GM12878 (cell line): Measurements from ENCODE around the gene RAPGEF1. TPM values are rescaled to one million over a fixed set of nuclear protein-coding genes. Genes with fewer than 3 reads are reported as not detected.

Source experiments
- BHLHE40 ChIP-seq, 2 experiments: fragments of 450-650 bp in 1 of 2; IDR thresholded peaks; 2 replicates each; pipeline ENCODE4 v1.6.1; 2011 to 2017; ENCODE audit warnings: low read depth in 2 of 2, borderline replicate concordance in 1 of 2, improper control_type of control experiment in 1 of 2, low read length in 1 of 2, mild to moderate bottlenecking in 1 of 2
- CBFB ChIP-seq: IDR thresholded peaks from 2 replicates; pipeline ENCODE4 v1.6.1; 2016; ENCODE audit warnings: antibody characterized with exemption, low read depth
- CEBPB ChIP-seq, 2 experiments: fragments of 150-350 bp in 1 of 2; IDR thresholded peaks; 2 replicates each; pipeline ENCODE4 v1.6.1; 2012 to 2014; ENCODE audit warnings: low read depth in 2 of 2, low read length in 2 of 2, borderline replicate concordance in 1 of 2, inconsistent platforms in 1 of 2
- EGR1 ChIP-seq, 2 experiments: IDR thresholded peaks; 1 replicate in 1 of 2; 2 replicates in 1 of 2; pipeline ENCODE4 v1.6.1; 2011 to 2012; ENCODE audit warnings: low read depth in 2 of 2, low read length in 2 of 2, borderline replicate concordance in 1 of 2, mild to moderate bottlenecking in 1 of 2, moderate library complexity in 1 of 2
- ESRRA ChIP-seq: IDR thresholded peaks from 2 replicates; pipeline ENCODE4 v1.6.1; 2012; ENCODE audit warnings: mild to moderate bottlenecking, low read length, improper control_type of control experiment
- HCFC1 ChIP-seq: fragments of 150-350 bp; IDR thresholded peaks from 2 replicates; pipeline ENCODE4 v1.6.1; 2014; ENCODE audit warnings: low read length
- IKZF1 ChIP-seq: fragments of 450-650 bp; conservative IDR thresholded peaks from 2 replicates; pipeline ENCODE4 v1.6.1; 2017; ENCODE audit warnings: antibody characterized with exemption, mild to moderate bottlenecking
- KLF5 ChIP-seq: fragments of 450-650 bp; IDR thresholded peaks from 2 replicates; pipeline ENCODE4 v1.6.1; 2014; ENCODE audit warnings: mild to moderate bottlenecking; ENCODE audit not compliant: partially characterized antibody
- SP1 ChIP-seq: IDR thresholded peaks from one replicate; pipeline ENCODE4 v1.6.1; 2011; ENCODE audit warnings: low read depth, low read length
- SREBF2 ChIP-seq: IDR thresholded peaks from 2 replicates; pipeline ENCODE4 v1.6.1; 2012; ENCODE audit warnings: mild to moderate bottlenecking, low read length
- ZBED1 ChIP-seq: IDR thresholded peaks from 2 replicates; pipeline ENCODE4 v1.6.1; 2016; ENCODE audit warnings: borderline replicate concordance
- ZNF207 ChIP-seq: fragments of 450-650 bp; IDR thresholded peaks from 2 replicates; pipeline ENCODE4 v1.6.1; 2014; ENCODE audit warnings: antibody characterized with exemption, mild to moderate bottlenecking, borderline replicate concordance
- ZNF274 ChIP-seq: IDR thresholded peaks from one replicate; pipeline ENCODE4 v1.8.0; 2011; ENCODE audit not compliant: insufficient read length, insufficient read depth
- ZSCAN29 ChIP-seq: fragments of 450-650 bp; IDR thresholded peaks from 2 replicates; pipeline ENCODE4 v1.6.1; 2017; ENCODE audit warnings: mild to moderate bottlenecking, moderate library complexity
- polyA plus RNA-seq, 11 experiments: library from polyadenylated mRNA; depleted of rRNA in 4 of 11; unstranded in 6 of 11; stranded (reverse) in 5 of 11; fragments of >200 nt; fragmentation: Nextera tagmentation in 4 of 11; fragmentation: Illumina TruSeq in 1 of 11; extraction: Ambion mirVana in 4 of 11; extraction: Trizol in 1 of 11; gene quantifications; 1 replicate in 1 of 11; 2 replicates in 10 of 11; pipeline versions ENCODE4 v1.2.1 to v1.2.3, GENCODE V29; 2011 to 2016; ENCODE audit warnings: inconsistent platforms in 2 of 11, missing spikeins in 2 of 11, low read depth in 1 of 11
- total RNA-seq, 4 experiments: library from RNA; depleted of rRNA in 3 of 4; stranded (reverse); fragments of >200 nt in 3 of 4; fragmentation: Illumina TruSeq in 1 of 4; extraction: Trizol in 1 of 4; gene quantifications; 2 replicates each; pipeline versions ENCODE4 v1.2.1 to v1.2.3, GENCODE V29; 2013 to 2021
- TF ChIP-seq, protein P1 (sequence below): fragments of 450-650 bp; formaldehyde crosslinking; IDR thresholded peaks from 2 replicates; pipeline ENCODE4 v1.4.0; 2020; ENCODE audit warnings: mild to moderate bottlenecking, moderate library complexity
- TF ChIP-seq, protein P2 (sequence below): IDR thresholded peaks from 2 replicates; pipeline ENCODE4 v1.6.1; 2011; ENCODE audit warnings: borderline replicate concordance, low read depth, mild to moderate bottlenecking, moderate library complexity, low read length; ENCODE audit not compliant: insufficient read depth, poor library complexity, severe bottlenecking
- TF ChIP-seq, protein P3 (sequence below): fragments of 450-650 bp; conservative IDR thresholded peaks from 2 replicates; pipeline ENCODE4 v1.6.1; 2017; ENCODE audit warnings: mild to moderate bottlenecking, moderate library complexity
- TF ChIP-seq, protein P4 (sequence below): fragments of 450-650 bp; formaldehyde crosslinking; IDR thresholded peaks from 2 replicates; pipeline ENCODE4 v1.4.0; 2022; ENCODE audit warnings: mild to moderate bottlenecking, moderate library complexity

The RAPGEF1 gene
- total and polyA plus RNA-seq, 10 of the 15 experiments (the other 5 are each of a cell fraction or from before 2014, with no cell fraction given), result 0.42 to 113 (median 45.9) TPM

DNA sequence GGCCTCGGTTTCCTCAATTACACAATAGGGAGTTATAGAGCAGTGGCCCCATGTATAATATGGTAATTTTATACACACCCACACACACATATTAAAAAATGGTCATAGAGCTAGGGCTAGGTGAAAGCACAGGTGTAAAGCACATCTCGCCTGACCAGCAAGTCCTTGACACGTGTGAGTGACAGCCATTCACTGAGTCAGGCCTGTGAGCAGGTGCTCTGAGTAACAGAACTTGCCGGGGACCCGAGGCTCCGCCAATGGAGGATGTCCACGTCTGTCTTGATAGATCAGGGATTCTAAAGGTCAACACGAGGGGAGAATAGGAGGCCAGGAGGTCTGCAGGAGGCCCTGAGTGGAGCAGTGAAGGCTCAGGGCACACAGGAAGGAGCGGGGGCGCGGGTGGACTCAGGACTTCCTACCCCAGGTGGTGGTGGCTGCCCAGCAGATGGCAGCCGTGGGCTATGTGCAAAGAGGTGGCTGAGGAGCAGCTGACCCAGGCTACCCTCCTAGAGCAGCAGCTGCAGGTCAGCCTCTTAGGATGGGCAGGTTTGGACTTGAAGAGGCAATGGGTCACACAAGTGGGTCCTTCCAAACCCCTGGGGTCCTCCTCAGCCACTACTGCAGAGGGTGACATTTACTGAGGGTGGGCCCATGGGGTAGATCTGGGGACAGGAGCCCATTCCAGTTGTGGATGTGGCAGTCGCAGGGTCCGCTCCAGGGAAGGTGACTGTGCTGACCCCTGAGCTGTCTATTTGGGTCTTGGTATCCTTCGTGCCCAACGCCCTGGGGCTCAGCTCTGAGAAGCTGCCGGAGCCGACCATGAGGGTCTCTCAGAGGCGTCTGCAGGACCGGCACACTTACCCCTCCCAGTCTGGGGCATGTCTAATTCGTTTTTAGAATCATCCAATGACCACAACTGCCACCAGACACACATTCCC is 148.7 kb downstream of the RAPGEF1 start (continued):
- no peak for TF ChIP-seq ZSCAN29
- TF ChIP-seq SP1, result peak; percentile 21
- TF ChIP-seq, protein P1, sequence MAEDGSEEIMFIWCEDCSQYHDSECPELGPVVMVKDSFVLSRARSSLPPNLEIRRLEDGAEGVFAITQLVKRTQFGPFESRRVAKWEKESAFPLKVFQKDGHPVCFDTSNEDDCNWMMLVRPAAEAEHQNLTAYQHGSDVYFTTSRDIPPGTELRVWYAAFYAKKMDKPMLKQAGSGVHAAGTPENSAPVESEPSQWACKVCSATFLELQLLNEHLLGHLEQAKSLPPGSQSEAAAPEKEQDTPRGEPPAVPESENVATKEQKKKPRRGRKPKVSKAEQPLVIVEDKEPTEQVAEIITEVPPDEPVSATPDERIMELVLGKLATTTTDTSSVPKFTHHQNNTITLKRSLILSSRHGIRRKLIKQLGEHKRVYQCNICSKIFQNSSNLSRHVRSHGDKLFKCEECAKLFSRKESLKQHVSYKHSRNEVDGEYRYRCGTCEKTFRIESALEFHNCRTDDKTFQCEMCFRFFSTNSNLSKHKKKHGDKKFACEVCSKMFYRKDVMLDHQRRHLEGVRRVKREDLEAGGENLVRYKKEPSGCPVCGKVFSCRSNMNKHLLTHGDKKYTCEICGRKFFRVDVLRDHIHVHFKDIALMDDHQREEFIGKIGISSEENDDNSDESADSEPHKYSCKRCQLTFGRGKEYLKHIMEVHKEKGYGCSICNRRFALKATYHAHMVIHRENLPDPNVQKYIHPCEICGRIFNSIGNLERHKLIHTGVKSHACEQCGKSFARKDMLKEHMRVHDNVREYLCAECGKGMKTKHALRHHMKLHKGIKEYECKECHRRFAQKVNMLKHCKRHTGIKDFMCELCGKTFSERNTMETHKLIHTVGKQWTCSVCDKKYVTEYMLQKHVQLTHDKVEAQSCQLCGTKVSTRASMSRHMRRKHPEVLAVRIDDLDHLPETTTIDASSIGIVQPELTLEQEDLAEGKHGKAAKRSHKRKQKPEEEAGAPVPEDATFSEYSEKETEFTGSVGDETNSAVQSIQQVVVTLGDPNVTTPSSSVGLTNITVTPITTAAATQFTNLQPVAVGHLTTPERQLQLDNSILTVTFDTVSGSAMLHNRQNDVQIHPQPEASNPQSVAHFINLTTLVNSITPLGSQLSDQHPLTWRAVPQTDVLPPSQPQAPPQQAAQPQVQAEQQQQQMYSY (CRISPR knock-in tag), result no peak
- TF ChIP-seq SREBF2, result no peak
- TF ChIP-seq, protein P2, sequence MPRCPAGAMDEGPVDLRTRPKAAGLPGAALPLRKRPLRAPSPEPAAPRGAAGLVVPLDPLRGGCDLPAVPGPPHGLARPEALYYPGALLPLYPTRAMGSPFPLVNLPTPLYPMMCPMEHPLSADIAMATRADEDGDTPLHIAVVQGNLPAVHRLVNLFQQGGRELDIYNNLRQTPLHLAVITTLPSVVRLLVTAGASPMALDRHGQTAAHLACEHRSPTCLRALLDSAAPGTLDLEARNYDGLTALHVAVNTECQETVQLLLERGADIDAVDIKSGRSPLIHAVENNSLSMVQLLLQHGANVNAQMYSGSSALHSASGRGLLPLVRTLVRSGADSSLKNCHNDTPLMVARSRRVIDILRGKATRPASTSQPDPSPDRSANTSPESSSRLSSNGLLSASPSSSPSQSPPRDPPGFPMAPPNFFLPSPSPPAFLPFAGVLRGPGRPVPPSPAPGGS, result no peak
- TF ChIP-seq ZNF207, result no peak
- no peak for TF ChIP-seq CBFB
- TF ChIP-seq ZBED1, result no peak
- no peak for TF ChIP-seq HCFC1
- TF ChIP-seq KLF5, result no peak
- peak in 1 of 2 experiments; percentile 56; a peak in 2 of 3 replicates for TF ChIP-seq EGR1 (IDR thresholded peaks at IDR 0.05; ENCODE audit: borderline replicate concordance in 1 of 2, low read depth in 2 of 2, low read length in 2 of 2)
- TF ChIP-seq, protein P3, sequence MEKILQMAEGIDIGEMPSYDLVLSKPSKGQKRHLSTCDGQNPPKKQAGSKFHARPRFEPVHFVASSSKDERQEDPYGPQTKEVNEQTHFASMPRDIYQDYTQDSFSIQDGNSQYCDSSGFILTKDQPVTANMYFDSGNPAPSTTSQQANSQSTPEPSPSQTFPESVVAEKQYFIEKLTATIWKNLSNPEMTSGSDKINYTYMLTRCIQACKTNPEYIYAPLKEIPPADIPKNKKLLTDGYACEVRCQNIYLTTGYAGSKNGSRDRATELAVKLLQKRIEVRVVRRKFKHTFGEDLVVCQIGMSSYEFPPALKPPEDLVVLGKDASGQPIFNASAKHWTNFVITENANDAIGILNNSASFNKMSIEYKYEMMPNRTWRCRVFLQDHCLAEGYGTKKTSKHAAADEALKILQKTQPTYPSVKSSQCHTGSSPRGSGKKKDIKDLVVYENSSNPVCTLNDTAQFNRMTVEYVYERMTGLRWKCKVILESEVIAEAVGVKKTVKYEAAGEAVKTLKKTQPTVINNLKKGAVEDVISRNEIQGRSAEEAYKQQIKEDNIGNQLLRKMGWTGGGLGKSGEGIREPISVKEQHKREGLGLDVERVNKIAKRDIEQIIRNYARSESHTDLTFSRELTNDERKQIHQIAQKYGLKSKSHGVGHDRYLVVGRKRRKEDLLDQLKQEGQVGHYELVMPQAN, result no peak
- TF ChIP-seq, protein P4, sequence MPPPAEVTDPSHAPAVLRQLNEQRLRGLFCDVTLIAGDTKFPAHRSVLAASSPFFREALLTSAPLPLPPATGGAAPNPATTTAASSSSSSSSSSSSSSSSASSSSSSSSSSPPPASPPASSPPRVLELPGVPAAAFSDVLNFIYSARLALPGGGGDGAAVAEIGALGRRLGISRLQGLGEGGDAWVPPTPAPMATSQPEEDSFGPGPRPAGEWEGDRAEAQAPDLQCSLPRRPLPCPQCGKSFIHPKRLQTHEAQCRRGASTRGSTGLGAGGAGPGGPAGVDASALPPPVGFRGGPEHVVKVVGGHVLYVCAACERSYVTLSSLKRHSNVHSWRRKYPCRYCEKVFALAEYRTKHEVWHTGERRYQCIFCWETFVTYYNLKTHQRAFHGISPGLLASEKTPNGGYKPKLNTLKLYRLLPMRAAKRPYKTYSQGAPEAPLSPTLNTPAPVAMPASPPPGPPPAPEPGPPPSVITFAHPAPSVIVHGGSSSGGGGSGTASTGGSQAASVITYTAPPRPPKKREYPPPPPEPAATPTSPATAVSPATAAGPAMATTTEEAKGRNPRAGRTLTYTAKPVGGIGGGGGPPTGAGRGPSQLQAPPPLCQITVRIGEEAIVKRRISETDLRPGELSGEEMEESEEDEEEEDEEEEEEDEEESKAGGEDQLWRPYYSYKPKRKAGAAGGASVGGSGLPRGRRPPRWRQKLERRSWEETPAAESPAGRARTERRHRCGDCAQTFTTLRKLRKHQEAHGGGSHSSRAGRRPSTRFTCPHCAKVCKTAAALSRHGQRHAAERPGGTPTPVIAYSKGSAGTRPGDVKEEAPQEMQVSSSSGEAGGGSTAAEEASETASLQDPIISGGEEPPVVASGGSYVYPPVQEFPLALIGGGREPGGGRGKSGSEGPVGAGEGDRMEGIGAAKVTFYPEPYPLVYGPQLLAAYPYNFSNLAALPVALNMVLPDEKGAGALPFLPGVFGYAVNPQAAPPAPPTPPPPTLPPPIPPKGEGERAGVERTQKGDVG (CRISPR knock-in tag), result no peak
- TF ChIP-seq ESRRA, result no peak
- TF ChIP-seq ZNF274, result no peak
- TF ChIP-seq IKZF1, result peak; percentile 16; the same call in 1 of the 2 replicates
- peak; percentile 13 to 31; a peak in 1 of 4 replicates for TF ChIP-seq BHLHE40 (IDR thresholded peaks at IDR 0.05; ENCODE audit: borderline replicate concordance in 1 of 2, low read depth in 2 of 2, low read length in 1 of 2)
- TF ChIP-seq CEBPB (IDR thresholded peaks at IDR 0.05; ENCODE audit: borderline replicate concordance in 1 of 2, low read depth in 2 of 2, low read length in 2 of 2), result no peak
